ENCODE measurements around the gene BCL7B. TPM values are rescaled to one million over a fixed set of nuclear protein-coding genes. Genes with fewer than 3 reads are reported as not detected.
A peak's percentile ranks its signal among the peaks of the same experiment; 100 is the strongest.

The BCL7B gene
- total and polyA plus RNA-seq, 2 of the 13 experiments (the other 11 are each of a cell fraction or from before 2014, with no cell fraction given), result 24.3 to 38.2 TPM

DNA sequence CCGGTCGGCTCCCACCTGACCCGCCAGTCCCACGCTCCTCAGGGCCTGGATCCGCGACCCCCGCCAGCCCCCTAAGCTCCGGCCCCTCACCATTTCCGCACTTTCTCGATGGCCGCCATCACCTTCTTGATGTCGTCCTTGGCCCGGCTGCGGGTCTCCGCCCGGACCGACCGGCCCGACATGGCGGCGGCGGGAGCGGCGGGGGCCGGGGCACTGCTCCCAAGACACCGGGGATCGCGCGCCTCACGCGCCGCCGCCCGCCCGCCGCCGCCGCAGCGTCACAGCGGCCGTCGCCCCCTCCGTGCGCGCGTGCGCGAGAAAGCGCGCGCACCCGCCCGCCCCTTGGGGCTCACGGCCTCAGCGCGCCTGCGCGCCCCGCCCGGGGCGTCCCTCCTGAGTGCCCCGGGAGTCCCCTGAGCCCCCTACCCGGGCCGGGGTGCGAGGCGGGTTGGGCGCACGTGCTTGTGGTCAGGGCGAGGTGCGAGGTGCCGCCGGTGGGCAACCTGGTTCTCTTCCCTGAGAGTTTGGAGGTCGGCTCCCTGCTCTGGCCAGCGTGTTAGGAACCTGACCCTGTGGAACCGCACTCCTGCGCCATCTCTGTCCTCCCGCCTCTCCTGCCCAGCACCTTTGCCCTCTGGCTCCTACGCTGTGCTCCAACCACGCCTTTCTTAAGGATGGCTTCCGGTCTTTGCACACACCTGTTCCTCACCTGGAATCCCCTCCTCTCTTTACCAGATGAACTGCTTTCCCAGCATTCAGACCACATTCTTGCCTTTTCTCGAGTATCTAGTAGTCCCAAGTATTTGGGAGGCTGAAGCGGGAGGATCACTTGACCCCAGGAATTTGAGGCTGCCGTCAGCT is at the start of gene BCL7B (continued):
- TF ChIP-seq AHDC1 (CRISPR knock-in tag; IDR thresholded peaks at IDR 0.05; ENCODE audit: borderline replicate concordance) (peak; percentile 49; the same call in 1 of the 2 replicates), HES4 (CRISPR knock-in tag; IDR thresholded peaks at IDR 0.05; ENCODE audit: borderline replicate concordance) (peak; percentile 98), MED1 (CRISPR knock-in tag; IDR thresholded peaks at IDR 0.05) (peak; percentile 72; the same call in 1 of the 2 replicates), ZNF232 (CRISPR knock-in tag; IDR thresholded peaks at IDR 0.05; ENCODE audit: borderline replicate concordance) (peak; percentile 91; the same call in 1 of the 2 replicates), ZNF143 (CRISPR knock-in tag; IDR thresholded peaks at IDR 0.05) (0 out of 2 replicates have a peak, but pooled peaks have one; percentile 37), EHMT2 (IDR thresholded peaks at IDR 0.05; ENCODE audit: borderline replicate concordance, low read depth, low read length) (no peak), SRSF4 (IDR thresholded peaks at IDR 0.05; ENCODE audit: low read depth, low read length, poor library complexity, severe bottlenecking) (no peak), BRCA1 (CRISPR knock-in tag; IDR thresholded peaks at IDR 0.05) (peak; percentile 83), SMAD9 (CRISPR knock-in tag; IDR thresholded peaks at IDR 0.05) (peak; percentile 68; the same call in 1 of the 2 replicates), ELK4 (CRISPR knock-in tag; IDR thresholded peaks at IDR 0.05; ENCODE audit: borderline replicate concordance) (no peak; the same call in 1 of the 2 replicates), IRF2 (CRISPR knock-in tag; IDR thresholded peaks at IDR 0.05) (no peak), ZFY (CRISPR knock-in tag; IDR thresholded peaks at IDR 0.05) (peak; percentile 75), MAX (IDR thresholded peaks at IDR 0.05) (peak; percentile 99), SYNCRIP (IDR thresholded peaks at IDR 0.05; ENCODE audit: insufficient read depth, low read depth, low read length) (no peak), ZNF567 (CRISPR knock-in tag; IDR thresholded peaks at IDR 0.05; ENCODE audit: borderline replicate concordance) (0 out of 2 replicates have a peak, but pooled peaks have one; percentile 76), ZNF598 (CRISPR knock-in tag; IDR thresholded peaks at IDR 0.05; ENCODE audit: borderline replicate concordance) (peak; percentile 63; the same call in 1 of the 2 replicates)
- TF ChIP-seq, protein P1, sequence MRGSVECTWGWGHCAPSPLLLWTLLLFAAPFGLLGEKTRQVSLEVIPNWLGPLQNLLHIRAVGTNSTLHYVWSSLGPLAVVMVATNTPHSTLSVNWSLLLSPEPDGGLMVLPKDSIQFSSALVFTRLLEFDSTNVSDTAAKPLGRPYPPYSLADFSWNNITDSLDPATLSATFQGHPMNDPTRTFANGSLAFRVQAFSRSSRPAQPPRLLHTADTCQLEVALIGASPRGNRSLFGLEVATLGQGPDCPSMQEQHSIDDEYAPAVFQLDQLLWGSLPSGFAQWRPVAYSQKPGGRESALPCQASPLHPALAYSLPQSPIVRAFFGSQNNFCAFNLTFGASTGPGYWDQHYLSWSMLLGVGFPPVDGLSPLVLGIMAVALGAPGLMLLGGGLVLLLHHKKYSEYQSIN (CRISPR knock-in tag; IDR thresholded peaks at IDR 0.05; ENCODE audit: borderline replicate concordance), result no peak
- TF ChIP-seq, protein P2, sequence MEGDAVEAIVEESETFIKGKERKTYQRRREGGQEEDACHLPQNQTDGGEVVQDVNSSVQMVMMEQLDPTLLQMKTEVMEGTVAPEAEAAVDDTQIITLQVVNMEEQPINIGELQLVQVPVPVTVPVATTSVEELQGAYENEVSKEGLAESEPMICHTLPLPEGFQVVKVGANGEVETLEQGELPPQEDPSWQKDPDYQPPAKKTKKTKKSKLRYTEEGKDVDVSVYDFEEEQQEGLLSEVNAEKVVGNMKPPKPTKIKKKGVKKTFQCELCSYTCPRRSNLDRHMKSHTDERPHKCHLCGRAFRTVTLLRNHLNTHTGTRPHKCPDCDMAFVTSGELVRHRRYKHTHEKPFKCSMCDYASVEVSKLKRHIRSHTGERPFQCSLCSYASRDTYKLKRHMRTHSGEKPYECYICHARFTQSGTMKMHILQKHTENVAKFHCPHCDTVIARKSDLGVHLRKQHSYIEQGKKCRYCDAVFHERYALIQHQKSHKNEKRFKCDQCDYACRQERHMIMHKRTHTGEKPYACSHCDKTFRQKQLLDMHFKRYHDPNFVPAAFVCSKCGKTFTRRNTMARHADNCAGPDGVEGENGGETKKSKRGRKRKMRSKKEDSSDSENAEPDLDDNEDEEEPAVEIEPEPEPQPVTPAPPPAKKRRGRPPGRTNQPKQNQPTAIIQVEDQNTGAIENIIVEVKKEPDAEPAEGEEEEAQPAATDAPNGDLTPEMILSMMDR (CRISPR knock-in tag; IDR thresholded peaks at IDR 0.05), result 0 out of 2 replicates have a peak, but pooled peaks have one; percentile 13
